Measurements from ENCODE around the gene NR2F2. TPM values are rescaled to one million over a fixed set of nuclear protein-coding genes. Genes with fewer than 3 reads are reported as not detected.

Gene NR2F2
- total RNA-seq, 5 donors from 2014 or later (not counting 1 experiment from before 2014, with no cell fraction given) = 0.32 to 0.53 (median 0.38) TPM; not detected in 2

- WGBS (ENCODE audit: insufficient coverage) = 45% methylated on average over 2 of the region's 4 CpGs
- H3K27ac Mint-ChIP-seq = no peak overlapping the region
- H3K9me3 Mint-ChIP-seq = peaks cover 10 to 14% (median 14%) of the 10 kb centered on the region in 3 donors
- peaks cover 4 to 22% of the 10 kb centered on the region in 2 donors for H3K27me3 Mint-ChIP-seq
- no peak for ATAC-seq (replicated peaks in 1 of 4)
- DNase-seq = no peak
- ChIA-PET CTCF (no interaction called here), POLR2A (no interaction called here)
- H3K27ac ChIP-seq (ENCODE audit: low read length) = no peak overlapping the region
- H3K36me3 ChIP-seq (ENCODE audit: control insufficient read depth in 2 of 2, extremely low read depth in 1 of 2, insufficient read depth in 1 of 2, low read length in 1 of 2) = no peaks in the 10 kb centered on the region
- no peaks in the 10 kb centered on the region for H3K9me3 ChIP-seq
- H3K4me3 Mint-ChIP-seq = no peak overlapping the region
- H3K4me1 Mint-ChIP-seq = no peaks in the 10 kb centered on the region
- no peaks in the 10 kb centered on the region for H3K27me3 ChIP-seq (replicated peaks in 1 of 2; ENCODE audit: control insufficient read depth in 2 of 2, extremely low read depth in 1 of 2, insufficient read depth in 2 of 2, low read length in 1 of 2)
- no peaks in the 10 kb centered on the region for H3K4me1 ChIP-seq (ENCODE audit: control insufficient read depth in 1 of 2, extremely low read depth in 1 of 2, insufficient read depth in 2 of 2, low read length in 2 of 2)
- H3K4me3 ChIP-seq (ENCODE audit: control insufficient read depth in 1 of 2, extremely low read depth in 1 of 2, low read length in 1 of 2) = no peak overlapping the region
- no peaks in the 10 kb centered on the region for H3K36me3 Mint-ChIP-seq
Observed at GRCh38 chr15:96294766-96295165, 35.7 kb upstream of the NR2F2 start.

- WGBS (ENCODE audit: insufficient coverage) = 73% methylated on average over 3 of the region's 9 CpGs
- Mint-ChIP-seq H3K36me3 (no peaks in the 10 kb centered on the region), H3K27me3 (peaks cover 0 to 19% of the 10 kb centered on the region in 2 donors), H3K27ac (no peak overlapping the region), H3K4me1 (no peaks in the 10 kb centered on the region), H3K9me3 (peaks cover 10 to 14% (median 11%) of the 10 kb centered on the region in 3 donors), H3K4me3 (no peak overlapping the region)
- H3K4me1 ChIP-seq (ENCODE audit: control insufficient read depth in 1 of 2, extremely low read depth in 1 of 2, insufficient read depth in 2 of 2, low read length in 2 of 2) = no peaks in the 10 kb centered on the region
- DNase-seq (no peak), ATAC-seq (replicated peaks in 1 of 4) (no peak)
- POLR2A ChIA-PET = no interaction called here
- CTCF ChIA-PET = interaction anchor here in 1 of 2 donors (0.8 kb wide), 1 partner anchor 81 kb away, joined by 4 read pairs; no protein-coding TSS in a partner anchor
- no peaks in the 10 kb centered on the region for H3K36me3 ChIP-seq (ENCODE audit: control insufficient read depth in 2 of 2, extremely low read depth in 1 of 2, insufficient read depth in 1 of 2, low read length in 1 of 2)
- no peaks in the 10 kb centered on the region for H3K27me3 ChIP-seq (replicated peaks in 1 of 2; ENCODE audit: control insufficient read depth in 2 of 2, extremely low read depth in 1 of 2, insufficient read depth in 2 of 2, low read length in 1 of 2)
- no peaks in the 10 kb centered on the region for H3K9me3 ChIP-seq
- no peak overlapping the region for H3K27ac ChIP-seq (ENCODE audit: low read length)
- no peak overlapping the region for H3K4me3 ChIP-seq (ENCODE audit: control insufficient read depth in 1 of 2, extremely low read depth in 1 of 2, low read length in 1 of 2)
Observed at GRCh38 chr15:96296264-96296663, 34.2 kb upstream of the NR2F2 start.

- ChIA-PET CTCF (no interaction called here), POLR2A (no interaction called here)
- no peak for ATAC-seq (replicated peaks in 1 of 4)
- Histone ChIP-seq H3K4me3 (ENCODE audit: control insufficient read depth in 1 of 2, extremely low read depth in 1 of 2, low read length in 1 of 2) (no peak overlapping the region), H3K27me3 (replicated peaks in 1 of 2; ENCODE audit: control insufficient read depth in 2 of 2, extremely low read depth in 1 of 2, insufficient read depth in 2 of 2, low read length in 1 of 2) (no peaks in the 10 kb centered on the region), H3K27ac (ENCODE audit: low read length) (no peak overlapping the region), H3K4me1 (ENCODE audit: control insufficient read depth in 1 of 2, extremely low read depth in 1 of 2, insufficient read depth in 2 of 2, low read length in 2 of 2) (no peaks in the 10 kb centered on the region), H3K36me3 (ENCODE audit: control insufficient read depth in 2 of 2, extremely low read depth in 1 of 2, insufficient read depth in 1 of 2, low read length in 1 of 2) (no peaks in the 10 kb centered on the region), H3K9me3 (no peaks in the 10 kb centered on the region)
- Mint-ChIP-seq H3K4me1 (no peaks in the 10 kb centered on the region), H3K9me3 (peaks cover 10 to 14% (median 11%) of the 10 kb centered on the region in 3 donors), H3K27ac (no peak overlapping the region), H3K36me3 (no peaks in the 10 kb centered on the region), H3K4me3 (no peak overlapping the region), H3K27me3 (peaks cover 0 to 12% of the 10 kb centered on the region in 2 donors)
- no peak for DNase-seq
- WGBS (ENCODE audit: insufficient coverage) = 79% methylated on average over 2 of the region's 4 CpGs
Observed at GRCh38 chr15:96297783-96298182, 32.7 kb upstream of the NR2F2 start.

- Histone ChIP-seq H3K9me3 (no peaks in the 10 kb centered on the region), H3K4me3 (ENCODE audit: control insufficient read depth in 1 of 2, extremely low read depth in 1 of 2, low read length in 1 of 2) (no peak overlapping the region), H3K27me3 (replicated peaks in 1 of 2; ENCODE audit: control insufficient read depth in 2 of 2, extremely low read depth in 1 of 2, insufficient read depth in 2 of 2, low read length in 1 of 2) (no peaks in the 10 kb centered on the region), H3K27ac (ENCODE audit: low read length) (no peak overlapping the region), H3K4me1 (ENCODE audit: control insufficient read depth in 1 of 2, extremely low read depth in 1 of 2, insufficient read depth in 2 of 2, low read length in 2 of 2) (no peaks in the 10 kb centered on the region), H3K36me3 (ENCODE audit: control insufficient read depth in 2 of 2, extremely low read depth in 1 of 2, insufficient read depth in 1 of 2, low read length in 1 of 2) (no peaks in the 10 kb centered on the region)
- Mint-ChIP-seq H3K9me3 (peaks cover 10 to 14% (median 11%) of the 10 kb centered on the region in 3 donors), H3K27me3 (peaks cover 0 to 10% of the 10 kb centered on the region in 2 donors), H3K4me1 (no peaks in the 10 kb centered on the region), H3K36me3 (no peaks in the 10 kb centered on the region), H3K27ac (no peak overlapping the region), H3K4me3 (no peak overlapping the region)
- ATAC-seq (replicated peaks in 1 of 4) = no peak
- 50% methylated on average over 1 of the region's 2 CpGs for WGBS (ENCODE audit: insufficient coverage)
- ChIA-PET POLR2A (no interaction called here), CTCF (no interaction called here)
- DNase-seq = no peak
Observed at GRCh38 chr15:96298217-96298616, 32.3 kb upstream of the NR2F2 start.

GRCh38 chr15:96300836-96301235 lies 29.7 kb upstream of the NR2F2 start:
- Mint-ChIP-seq H3K4me3 (no peak overlapping the region), H3K9me3 (peaks cover 10 to 15% (median 14%) of the 10 kb centered on the region in 3 donors), H3K27me3 (peaks cover 0 to 14% of the 10 kb centered on the region in 2 donors), H3K27ac (no peak overlapping the region), H3K4me1 (no peaks in the 10 kb centered on the region), H3K36me3 (no peaks in the 10 kb centered on the region)
- ChIA-PET CTCF (no interaction called here), POLR2A (no interaction called here)
- no peak overlapping the region for H3K27ac ChIP-seq (ENCODE audit: low read length)
- WGBS (ENCODE audit: insufficient coverage) = 75% methylated on average over 1 of the region's 5 CpGs
- H3K4me3 ChIP-seq (ENCODE audit: control insufficient read depth in 1 of 2, extremely low read depth in 1 of 2, low read length in 1 of 2) = no peak overlapping the region
- H3K36me3 ChIP-seq (ENCODE audit: control insufficient read depth in 2 of 2, extremely low read depth in 1 of 2, insufficient read depth in 1 of 2, low read length in 1 of 2) = no peaks in the 10 kb centered on the region
- no peaks in the 10 kb centered on the region for H3K4me1 ChIP-seq (ENCODE audit: control insufficient read depth in 1 of 2, extremely low read depth in 1 of 2, insufficient read depth in 2 of 2, low read length in 2 of 2)
- DNase-seq (no peak), ATAC-seq (replicated peaks in 1 of 4) (no peak)
- H3K9me3 ChIP-seq = no peaks in the 10 kb centered on the region
- no peaks in the 10 kb centered on the region for H3K27me3 ChIP-seq (replicated peaks in 1 of 2; ENCODE audit: control insufficient read depth in 2 of 2, extremely low read depth in 1 of 2, insufficient read depth in 2 of 2, low read length in 1 of 2)

GRCh38 chr15:96303503-96304056 lies 26.9 kb upstream of the NR2F2 start:
- CTCF ChIA-PET = no interaction called here

GRCh38 chr15:96304839-96305238 lies 25.7 kb upstream of the NR2F2 start:
- ChIA-PET CTCF (no interaction called here), POLR2A (no interaction called here)
- no peak overlapping the region for H3K4me3 Mint-ChIP-seq

More at GRCh38 chr15:96303503-96304056, 26.9 kb upstream of the NR2F2 start:
- Histone ChIP-seq H3K27ac (ENCODE audit: low read length) (no peak overlapping the region), H3K27me3 (replicated peaks in 1 of 2; ENCODE audit: control insufficient read depth in 2 of 2, extremely low read depth in 1 of 2, insufficient read depth in 2 of 2, low read length in 1 of 2) (no peaks in the 10 kb centered on the region), H3K36me3 (ENCODE audit: control insufficient read depth in 2 of 2, extremely low read depth in 1 of 2, insufficient read depth in 1 of 2, low read length in 1 of 2) (no peaks in the 10 kb centered on the region), H3K4me3 (ENCODE audit: control insufficient read depth in 1 of 2, extremely low read depth in 1 of 2, low read length in 1 of 2) (no peak overlapping the region), H3K9me3 (no peaks in the 10 kb centered on the region), H3K4me1 (ENCODE audit: control insufficient read depth in 1 of 2, extremely low read depth in 1 of 2, insufficient read depth in 2 of 2, low read length in 2 of 2) (no peaks in the 10 kb centered on the region)
- H3K27me3 Mint-ChIP-seq = peaks cover 4 to 5% of the 10 kb centered on the region in 2 donors
- no peaks in the 10 kb centered on the region for H3K36me3 Mint-ChIP-seq
- POLR2A ChIA-PET = no interaction called here
- no peak overlapping the region for H3K27ac Mint-ChIP-seq
- whole genome bisulfite sequencing (ENCODE audit: insufficient coverage) = 74% methylated on average over 6 of the region's 9 CpGs
- DNase-seq (no peak), ATAC-seq (replicated peaks in 1 of 4) (no peak)
- H3K9me3 Mint-ChIP-seq = peaks cover 0 to 4% (median 3%) of the 10 kb centered on the region in 3 donors
- H3K4me1 Mint-ChIP-seq = no peaks in the 10 kb centered on the region
- H3K4me3 Mint-ChIP-seq = no peak overlapping the region

More at GRCh38 chr15:96304839-96305238, 25.7 kb upstream of the NR2F2 start:
- Histone ChIP-seq H3K27ac (ENCODE audit: low read length) (no peak overlapping the region), H3K9me3 (no peaks in the 10 kb centered on the region), H3K4me1 (ENCODE audit: control insufficient read depth in 1 of 2, extremely low read depth in 1 of 2, insufficient read depth in 2 of 2, low read length in 2 of 2) (no peaks in the 10 kb centered on the region), H3K27me3 (replicated peaks in 1 of 2; ENCODE audit: control insufficient read depth in 2 of 2, extremely low read depth in 1 of 2, insufficient read depth in 2 of 2, low read length in 1 of 2) (no peaks in the 10 kb centered on the region), H3K36me3 (ENCODE audit: control insufficient read depth in 2 of 2, extremely low read depth in 1 of 2, insufficient read depth in 1 of 2, low read length in 1 of 2) (no peaks in the 10 kb centered on the region), H3K4me3 (ENCODE audit: control insufficient read depth in 1 of 2, extremely low read depth in 1 of 2, low read length in 1 of 2) (no peak overlapping the region)
- Mint-ChIP-seq H3K27ac (no peak overlapping the region), H3K27me3 (peaks cover 4 to 12% of the 10 kb centered on the region in 2 donors), H3K9me3 (peaks cover 0 to 4% (median 0%) of the 10 kb centered on the region in 3 donors), H3K4me1 (no peaks in the 10 kb centered on the region), H3K36me3 (no peaks in the 10 kb centered on the region)
- DNase-seq (no peak), ATAC-seq (replicated peaks in 1 of 4) (no peak)
- 60% methylated on average over 1 of the region's 3 CpGs for WGBS (ENCODE audit: insufficient coverage)

Data from T-cell (primary cell).